HG03432 (cell line): ENCODE results near the gene AIMP1.
A peak's percentile ranks its signal among the peaks of the same experiment; 100 is the strongest.
"Not testable (repeated sequence)": the region's sequence is repeated elsewhere in the genome, so short reads cannot be mapped to it uniquely, and the experiment has no call there.

Experiments
- ATAC-seq: cut with Tn5 transposase; IDR thresholded peaks from one replicate; pipeline ENCODE4 v1.9.1; 2021; ENCODE audit warnings: mild to moderate bottlenecking, moderate library complexity; ENCODE audit not compliant: unreplicated experiment

Gene AIMP1

GRCh38 chr4:106344647-106344970 lies 28.3 kb downstream of the AIMP1 start:
- no peak for ATAC-seq

- ATAC-seq = no peak
These were observed 30.8 kb downstream of the AIMP1 start for GRCh38 chr4:106347167-106347566.

- no peak for ATAC-seq
These were observed 34.7 kb downstream of the AIMP1 start for GRCh38 chr4:106351016-106351415.

- no peak for ATAC-seq
These were observed 37.4 kb downstream of the AIMP1 start for GRCh38 chr4:106353786-106354185.

GRCh38 chr4:106355193-106355592 lies 38.8 kb downstream of the AIMP1 start:
- no peak for ATAC-seq

GRCh38 chr4:106358899-106359298 lies 42.5 kb downstream of the AIMP1 start:
- no peak for ATAC-seq

- ATAC-seq = no peak
These were observed 45.9 kb downstream of the AIMP1 start for GRCh38 chr4:106362086-106362825.

GRCh38 chr4:106364282-106364681 lies 47.9 kb downstream of the AIMP1 start:
- ATAC-seq = no peak

GRCh38 chr4:106365613-106366012 lies 49.3 kb downstream of the AIMP1 start:
- no peak for ATAC-seq

GRCh38 chr4:106366026-106366425 lies 49.7 kb downstream of the AIMP1 start:
- no peak for ATAC-seq

- no peak for ATAC-seq
These were observed 50.7 kb downstream of the AIMP1 start for GRCh38 chr4:106367072-106367471.

GRCh38 chr4:106368678-106369077 lies 52.3 kb downstream of the AIMP1 start, which contains the start of gene GIMD1:
GIMD1 (minus strand) TSS chr4:106368778; CDS start chr4:106367435, 1,343 bp downstream.
- no peak for ATAC-seq

- ATAC-seq = peak; percentile 87
These were observed 53.2 kb downstream of the AIMP1 start for GRCh38 chr4:106369456-106370060.

- ATAC-seq = no peak
These were observed 53.9 kb downstream of the AIMP1 start for GRCh38 chr4:106370214-106370613.

- ATAC-seq = no peak
These were observed 54.8 kb downstream of the AIMP1 start for GRCh38 chr4:106371161-106371560.

- no peak for ATAC-seq
These were observed 56.7 kb downstream of the AIMP1 start for GRCh38 chr4:106373026-106373425.

GRCh38 chr4:106380179-106380578 lies 63.8 kb downstream of the AIMP1 start:
- ATAC-seq = no peak

- ATAC-seq = no peak
These were observed 68.5 kb downstream of the AIMP1 start for GRCh38 chr4:106384878-106385277.

GRCh38 chr4:106385853-106386393 lies 69.6 kb downstream of the AIMP1 start:
- ATAC-seq = no peak

GRCh38 chr4:106395582-106395981 lies 79.2 kb downstream of the AIMP1 start:
- no peak for ATAC-seq

GRCh38 chr4:106398898-106399297 lies 82.5 kb downstream of the AIMP1 start:
- not testable (repeated sequence) for ATAC-seq
